Transverse colon (tissue), 4 donors: ENCODE data around the gene PIAS4. TPM values are rescaled to one million over a fixed set of nuclear protein-coding genes. Genes with fewer than 3 reads are reported as not detected.

ENCODE experiments used
- DNase-seq: peaks from one replicate; pipeline ENCODE4 v3.0.0-alpha.2; 2019
- H3K27ac ChIP-seq, 4 donors: fragments of 200-600 bp; sonication (generic); 2 replicates each; pipeline ENCODE4 v1.5.1; 2016 to 2018; ENCODE audit warnings: inconsistent platforms in 4 of 4
- H3K27me3 ChIP-seq: fragments of 200-600 bp; sonication (generic); 2 replicates; pipeline ENCODE4 v1.5.1; 2017; ENCODE audit warnings: inconsistent platforms
- H3K36me3 ChIP-seq, 4 donors: fragments of 200-600 bp; sonication (generic); 2 replicates each; pipeline ENCODE4 v1.5.1; 2017 to 2019; ENCODE audit warnings: inconsistent platforms in 4 of 4
- H3K4me1 ChIP-seq, 4 donors: fragments of 200-600 bp; sonication (generic); 2 replicates each; pipeline ENCODE4 v1.5.1; 2017 to 2020; ENCODE audit warnings: inconsistent platforms in 4 of 4
- H3K4me3 ChIP-seq, 4 donors: fragments of 200-600 bp; sonication (generic); 1 replicate in 1 of 4; 2 replicates in 3 of 4; pipeline versions ENCODE4 v1.5.1 to v1.6.1; 2017 to 2019; ENCODE audit warnings: inconsistent platforms in 4 of 4
- H3K9me3 ChIP-seq, 2 donors: fragments of 200-600 bp; sonication (generic); 2 replicates each; pipeline ENCODE4 v1.5.1; 2017 to 2019; ENCODE audit warnings: inconsistent platforms in 2 of 2
- EP300 ChIP-seq: sonication (generic); formaldehyde crosslinking; IDR thresholded peaks from one replicate; pipeline ENCODE4 v1.6.1; 2017; ENCODE audit warnings: antibody characterized with exemption, low read depth
- POLR2A ChIP-seq: fragments of 450-650 bp; IDR thresholded peaks from one replicate; pipeline ENCODE4 v1.6.1; 2016; ENCODE audit warnings: antibody characterized with exemption, mild to moderate bottlenecking, moderate library complexity
- POLR2AphosphoS5 ChIP-seq, 3 donors: sonication (generic); formaldehyde crosslinking; IDR thresholded peaks; one replicate each; pipeline ENCODE4 v1.6.1; 2016; ENCODE audit warnings: antibody characterized with exemption in 3 of 3
- WGBS, 2 donors: methylation state at CpG; one replicate each; pipeline ENCODE4 v1.1.5; 2018; ENCODE audit warnings: low coverage in 1 of 2; 5-methylcytosine and 5-hydroxymethylcytosine counted together
- in situ Hi-C, 4 donors: fragments of 200-750 bp; cut with MboI; loops; one replicate each; pipeline versions ENCODE4 v1.15.0 to v1.15.1; 2017; ENCODE audit warnings: low sequenced_read_pairs in 3 of 4, low pct_ligation_motif_present in 1 of 4, low pct_unique_long_range_greater_than_20kb in 1 of 4
- intact Hi-C: fragments of 100-400 bp; cut with DNase I; formaldehyde crosslinking; loops from one replicate; pipeline ENCODE4 v1.15.1; 2023; ENCODE audit warnings: low total_unique reads
- total RNA-seq, 4 donors: library from RNA; depleted of rRNA; stranded (reverse); fragments of >200 nt; gene quantifications; one replicate each; pipeline ENCODE4 v1.1.0, GENCODE V29; 2016
- TF ChIP-seq, protein P1 (sequence below), 5 experiments: fragments of 200-600 bp in 3 of 5; fragments of 450-650 bp in 2 of 5; sonication (generic) in 3 of 5; IDR thresholded peaks; 1 replicate in 2 of 5; 2 replicates in 3 of 5; pipeline ENCODE4 v1.5.1; 2016 to 2017; ENCODE audit warnings: antibody characterized with exemption in 5 of 5, inconsistent platforms in 3 of 5, mild to moderate bottlenecking in 2 of 5, moderate library complexity in 1 of 5

PIAS4 gene
- total RNA-seq, 4 donors from 2014 or later, result 15.5 to 110 (median 23.0) TPM

DNA sequence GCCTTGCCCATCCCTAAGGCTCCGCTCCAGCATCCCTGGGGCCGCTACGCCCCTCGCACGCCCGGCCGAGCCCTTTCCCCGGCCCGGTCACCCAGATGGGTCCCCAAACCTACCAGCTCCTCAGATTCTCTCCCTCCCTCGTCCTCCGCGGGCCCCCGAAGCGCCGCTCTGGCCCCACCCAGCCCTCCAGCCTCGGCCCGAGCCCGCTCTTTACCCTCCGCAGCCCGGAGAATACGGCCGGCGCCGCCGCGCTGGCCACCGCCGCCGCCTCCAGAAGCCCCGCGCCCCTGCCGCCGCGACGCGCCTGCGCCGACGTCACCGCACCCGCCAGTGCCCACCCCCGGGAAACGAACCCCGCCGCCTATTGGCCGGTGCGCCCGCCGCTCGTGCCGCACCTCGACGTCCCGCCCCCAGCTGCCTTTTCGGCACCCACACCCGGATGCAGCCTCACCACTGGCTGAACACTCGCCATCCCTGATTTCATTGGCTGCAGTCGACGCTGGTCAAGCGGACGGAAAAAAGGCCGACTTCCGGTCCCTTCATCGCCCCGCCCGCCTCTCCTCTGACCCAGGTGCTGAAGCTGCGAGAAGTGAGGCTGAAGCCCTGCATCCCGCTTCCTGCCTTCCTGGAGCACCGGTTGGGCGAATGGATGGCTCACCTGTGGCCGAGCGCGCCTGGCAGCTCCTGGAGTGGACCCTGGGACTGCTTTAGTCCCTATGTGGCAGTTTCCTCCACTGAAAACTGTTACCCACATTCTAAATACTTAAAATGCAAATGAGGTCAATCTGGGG, 36.5 kb upstream of the PIAS4 start, which contains the start of gene DAPK3:
TSS of gene DAPK3 (minus strand) at position 292 of the 791 bp plus-strand sequence. CDS start 1,364 bp downstream, outside the sequence.
- Histone ChIP-seq H3K4me1 (peaks cover 33 to 51% (median 48%) of the 10 kb centered on the region in 4 donors), H3K36me3 (peaks cover 0 to 5% (median 0%) of the 10 kb centered on the region in 4 donors), H3K9me3 (no peaks in the 10 kb centered on the region), H3K4me3 (peak within 1 kb of the TSS; percentile 86 to 97 (median 96)), H3K27me3 (no peaks in the 10 kb centered on the region), H3K27ac (peak within 1 kb of the TSS; percentile 96 to 99 (median 98))
- TF ChIP-seq POLR2AphosphoS5 (IDR thresholded peaks at IDR 0.05) (peak; percentile 79 to 95 (median 90)), POLR2A (peak; percentile 90), EP300 (no peak)
- TF ChIP-seq, protein P1, sequence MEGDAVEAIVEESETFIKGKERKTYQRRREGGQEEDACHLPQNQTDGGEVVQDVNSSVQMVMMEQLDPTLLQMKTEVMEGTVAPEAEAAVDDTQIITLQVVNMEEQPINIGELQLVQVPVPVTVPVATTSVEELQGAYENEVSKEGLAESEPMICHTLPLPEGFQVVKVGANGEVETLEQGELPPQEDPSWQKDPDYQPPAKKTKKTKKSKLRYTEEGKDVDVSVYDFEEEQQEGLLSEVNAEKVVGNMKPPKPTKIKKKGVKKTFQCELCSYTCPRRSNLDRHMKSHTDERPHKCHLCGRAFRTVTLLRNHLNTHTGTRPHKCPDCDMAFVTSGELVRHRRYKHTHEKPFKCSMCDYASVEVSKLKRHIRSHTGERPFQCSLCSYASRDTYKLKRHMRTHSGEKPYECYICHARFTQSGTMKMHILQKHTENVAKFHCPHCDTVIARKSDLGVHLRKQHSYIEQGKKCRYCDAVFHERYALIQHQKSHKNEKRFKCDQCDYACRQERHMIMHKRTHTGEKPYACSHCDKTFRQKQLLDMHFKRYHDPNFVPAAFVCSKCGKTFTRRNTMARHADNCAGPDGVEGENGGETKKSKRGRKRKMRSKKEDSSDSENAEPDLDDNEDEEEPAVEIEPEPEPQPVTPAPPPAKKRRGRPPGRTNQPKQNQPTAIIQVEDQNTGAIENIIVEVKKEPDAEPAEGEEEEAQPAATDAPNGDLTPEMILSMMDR (IDR thresholded peaks at IDR 0.05), result peak in 1 of 5 experiments; percentile 23
- DNase-seq, result peak; percentile 98
- WGBS, 2 donors, result 1 to 7% methylated on average over 3 to 62 of the region's 73 CpGs
- intact Hi-C loops, result no loop called here
- in situ Hi-C loops, result no loop called here

DNA sequence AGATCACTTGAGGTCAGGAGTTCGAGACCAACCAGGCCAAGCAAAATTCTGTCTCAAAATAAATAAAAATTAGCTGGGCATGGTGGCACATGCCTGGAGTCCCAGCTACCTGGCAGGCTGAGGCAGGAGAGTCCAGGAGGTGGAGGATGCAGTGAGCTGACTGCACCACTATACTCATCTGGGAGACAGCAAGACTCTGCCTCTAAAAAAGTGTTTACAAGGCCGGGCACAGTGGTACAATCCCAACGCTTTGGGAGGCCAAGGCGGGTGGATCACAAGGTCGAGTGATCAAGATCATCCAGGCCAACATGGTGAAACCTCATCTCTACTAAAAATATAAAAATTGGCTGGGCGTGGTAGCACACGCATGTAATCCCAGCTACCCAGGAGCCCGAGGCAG, 32.4 kb upstream of the PIAS4 start:
- H3K4me1 ChIP-seq, result peaks cover 0 to 10% (median 7%) of the 10 kb centered on the region in 4 donors
- intact Hi-C loops, result no loop called here
- no peaks in the 10 kb centered on the region for H3K9me3 ChIP-seq
- DNase-seq, result no peak
- no peak overlapping the region for H3K4me3 ChIP-seq
- 78 to 83% methylated on average over 5 to 8 of the region's 8 CpGs for WGBS, 2 donors
- H3K36me3 ChIP-seq, result peaks cover 0 to 46% (median 21%) of the 10 kb centered on the region in 4 donors
- no peak overlapping the region for H3K27ac ChIP-seq
- H3K27me3 ChIP-seq, result no peaks in the 10 kb centered on the region
- TF ChIP-seq POLR2A, result peak; percentile 15
- peak in 1 of 3 donors; percentile 24 for TF ChIP-seq POLR2AphosphoS5 (IDR thresholded peaks at IDR 0.05)
- no peak for TF ChIP-seq EP300
- TF ChIP-seq, protein P1 (IDR thresholded peaks at IDR 0.05), result no peak
- in situ Hi-C loops, result loop anchor here in 1 of 4 donors (25.0 kb wide), 1 partner anchor 162 kb away; no protein-coding TSS in a partner anchor

DNA sequence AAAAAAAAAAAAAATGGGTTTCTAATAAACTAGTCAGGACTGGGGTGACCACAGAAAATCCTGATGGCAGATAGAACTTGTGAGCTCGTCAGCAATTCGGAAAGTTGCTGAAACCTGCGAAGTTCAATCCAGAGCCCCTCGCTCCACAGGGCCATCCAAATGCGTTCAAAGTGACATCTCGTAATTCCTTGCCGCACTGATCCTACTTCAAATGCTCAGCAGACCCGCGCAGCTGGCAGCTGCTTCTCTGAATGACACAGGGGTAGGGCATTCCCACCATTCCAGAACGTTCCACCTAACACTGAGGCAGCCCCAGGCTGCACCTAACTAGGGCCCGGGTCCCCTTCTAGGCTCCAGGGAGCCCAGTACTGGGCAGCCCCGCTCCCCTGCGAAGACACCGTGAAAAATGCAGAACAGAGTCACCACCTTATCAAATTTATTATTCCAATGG, 31.9 kb upstream of the PIAS4 start:
- in situ Hi-C loops (loop anchor here in 1 of 4 donors (25.0 kb wide), 1 partner anchor 162 kb away; no protein-coding TSS in a partner anchor), intact Hi-C loops (no loop called here)

More for the DNA sequence above, 31.9 kb upstream of the PIAS4 start:
- Histone ChIP-seq H3K27ac (no peak overlapping the region), H3K4me3 (no peak overlapping the region), H3K27me3 (no peaks in the 10 kb centered on the region), H3K4me1 (peaks cover 0 to 8% (median 6%) of the 10 kb centered on the region in 4 donors), H3K9me3 (no peaks in the 10 kb centered on the region), H3K36me3 (peaks cover 0 to 51% (median 24%) of the 10 kb centered on the region in 4 donors)
- DNase-seq, result no peak
- WGBS, 2 donors, result 17 to 87% methylated on average over 1 to 14 of the region's 14 CpGs
- TF ChIP-seq, protein P1 (IDR thresholded peaks at IDR 0.05), result no peak
- peak in 1 of 3 donors; percentile 23 for TF ChIP-seq POLR2AphosphoS5 (IDR thresholded peaks at IDR 0.05)
